ENCODE results near the gene HS6ST1.

Gene HS6ST1

DNA sequence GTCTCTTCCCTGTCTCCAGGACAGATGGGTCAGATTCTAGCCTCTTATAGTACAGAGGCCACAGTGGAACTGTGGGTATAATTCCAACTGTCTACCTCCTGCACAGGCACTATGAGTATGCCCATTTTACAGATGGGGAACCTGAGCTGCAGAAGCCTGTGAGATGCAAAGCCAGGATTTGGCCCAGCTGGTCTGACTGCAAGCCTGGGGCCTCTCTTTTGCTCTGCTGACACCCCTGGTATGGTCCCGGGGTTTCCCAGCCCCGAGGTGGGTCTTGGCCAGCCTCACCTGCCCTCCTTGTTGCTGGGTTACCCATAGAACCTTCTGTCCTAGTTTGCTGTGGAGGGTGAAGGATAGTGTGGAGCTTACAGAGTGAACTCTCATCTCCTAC is 9.8 kb downstream of the HS6ST1 start:
- H3K4me3 ChIP-seq (ENCODE audit: low read depth, low read length, poor library complexity, severe bottlenecking): no peak overlapping the region
- no peaks in the 10 kb centered on the region for H3K36me3 ChIP-seq (ENCODE audit: insufficient read depth, low read length)
- no peaks in the 10 kb centered on the region for H3K79me2 ChIP-seq (ENCODE audit: insufficient read depth, low read length)
- no peaks in the 10 kb centered on the region for H3F3A ChIP-seq (ENCODE audit: insufficient read depth, low read length)
- H4K20me1 ChIP-seq (ENCODE audit: insufficient read depth, low read length): no peaks in the 10 kb centered on the region; the same call in 1 of the 2 replicates
- H3K4me1 ChIP-seq (ENCODE audit: insufficient read depth, low read length, severe bottlenecking): no peaks in the 10 kb centered on the region
- H3K4me2 ChIP-seq (ENCODE audit: low read length): no peak overlapping the region
- H3K9me3 ChIP-seq (ENCODE audit: low read length): no peaks in the 10 kb centered on the region
- H3K27me3 ChIP-seq (ENCODE audit: insufficient read depth, low read length): no peaks in the 10 kb centered on the region
- no peaks in the 10 kb centered on the region for H3K9me2 ChIP-seq (ENCODE audit: low read depth, low read length)
- H3K27ac ChIP-seq (ENCODE audit: low read depth, low read length, poor library complexity, severe bottlenecking): no peak overlapping the region
- no peak overlapping the region for H3K9ac ChIP-seq (ENCODE audit: low read length)
- H2AFZ ChIP-seq (ENCODE audit: low read length): no peak overlapping the region
- TF ChIP-seq EZH2 (IDR thresholded peaks at IDR 0.05; ENCODE audit: borderline replicate concordance, low read length): no peak
- TF ChIP-seq CTCF (IDR thresholded peaks at IDR 0.05; ENCODE audit: low read length): no peak

- no peak overlapping the region for H3K4me3 ChIP-seq (ENCODE audit: low read depth, low read length, poor library complexity, severe bottlenecking)
- TF ChIP-seq CTCF (IDR thresholded peaks at IDR 0.05; ENCODE audit: low read length) (no peak), EZH2 (IDR thresholded peaks at IDR 0.05; ENCODE audit: borderline replicate concordance, low read length) (no peak)
- no peak overlapping the region for H3K9ac ChIP-seq (ENCODE audit: low read length)
- H4K20me1 ChIP-seq (ENCODE audit: insufficient read depth, low read length): no peaks in the 10 kb centered on the region
- no peaks in the 10 kb centered on the region for H3F3A ChIP-seq (ENCODE audit: insufficient read depth, low read length)
- H3K9me3 ChIP-seq (ENCODE audit: low read length): no peaks in the 10 kb centered on the region
- no peak overlapping the region for H3K4me2 ChIP-seq (ENCODE audit: low read length)
- H2AFZ ChIP-seq (ENCODE audit: low read length): no peak overlapping the region
- H3K9me2 ChIP-seq (ENCODE audit: low read depth, low read length): no peaks in the 10 kb centered on the region
- no peaks in the 10 kb centered on the region for H3K36me3 ChIP-seq (ENCODE audit: insufficient read depth, low read length)
- H3K4me1 ChIP-seq (ENCODE audit: insufficient read depth, low read length, severe bottlenecking): no peaks in the 10 kb centered on the region
- H3K27me3 ChIP-seq (ENCODE audit: insufficient read depth, low read length): no peaks in the 10 kb centered on the region
- H3K79me2 ChIP-seq (ENCODE audit: insufficient read depth, low read length): no peaks in the 10 kb centered on the region
- H3K27ac ChIP-seq (ENCODE audit: low read depth, low read length, poor library complexity, severe bottlenecking): no peak overlapping the region
These were observed 10.4 kb downstream of the HS6ST1 start for GRCh38 chr2:128308284-128308731.

DNA sequence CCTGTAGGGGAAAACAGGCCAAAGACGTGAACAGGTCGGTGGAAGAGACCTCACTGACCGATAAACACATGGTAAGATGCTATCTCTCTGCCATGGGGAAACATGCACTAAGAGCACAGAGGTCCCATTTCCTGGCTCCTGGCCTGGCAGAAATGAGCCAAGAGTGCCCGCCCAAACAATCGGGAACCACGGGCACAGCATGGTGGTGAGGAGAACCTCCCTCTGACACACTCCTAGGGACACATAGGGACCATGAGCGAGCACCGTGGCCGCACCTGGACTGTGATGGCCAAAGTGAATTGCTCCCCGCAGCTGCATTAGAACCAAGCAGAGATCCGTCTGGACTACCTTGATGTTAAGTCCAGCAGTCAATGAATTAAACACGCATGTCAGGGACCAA is 11.1 kb downstream of the HS6ST1 start:
- Histone ChIP-seq H3K79me2 (ENCODE audit: insufficient read depth, low read length) (no peaks in the 10 kb centered on the region), H2AFZ (ENCODE audit: low read length) (no peak overlapping the region), H3K9ac (ENCODE audit: low read length) (no peak overlapping the region), H3K27me3 (ENCODE audit: insufficient read depth, low read length) (no peaks in the 10 kb centered on the region), H3K9me2 (ENCODE audit: low read depth, low read length) (no peaks in the 10 kb centered on the region), H4K20me1 (ENCODE audit: insufficient read depth, low read length) (no peaks in the 10 kb centered on the region), H3K4me2 (ENCODE audit: low read length) (no peak overlapping the region), H3K4me1 (ENCODE audit: insufficient read depth, low read length, severe bottlenecking) (no peaks in the 10 kb centered on the region), H3K9me3 (ENCODE audit: low read length) (no peaks in the 10 kb centered on the region), H3K27ac (ENCODE audit: low read depth, low read length, poor library complexity, severe bottlenecking) (no peak overlapping the region), H3F3A (ENCODE audit: insufficient read depth, low read length) (no peaks in the 10 kb centered on the region), H3K36me3 (ENCODE audit: insufficient read depth, low read length) (no peaks in the 10 kb centered on the region), H3K4me3 (ENCODE audit: low read depth, low read length, poor library complexity, severe bottlenecking) (no peak overlapping the region)
- no peak for TF ChIP-seq EZH2 (IDR thresholded peaks at IDR 0.05; ENCODE audit: borderline replicate concordance, low read length)
- TF ChIP-seq CTCF (IDR thresholded peaks at IDR 0.05; ENCODE audit: low read length): no peak

Data from OCI-LY1 (cell line).